ENCODE measurements around the gene PDZRN3.

GRCh38 chr3:73577704-73578103 lies 47.0 kb downstream of the PDZRN3 start:
- no peak for TF ChIP-seq CTCF (IDR thresholded peaks at IDR 0.05)
- TF ChIP-seq POLR2AphosphoS5 (IDR thresholded peaks at IDR 0.05), result no peak
- no peak for TF ChIP-seq POLR2A (IDR thresholded peaks at IDR 0.05)
